COLO668 (cell line): ENCODE results near the gene BNIP1.
A peak's percentile ranks its signal among the peaks of the same experiment; 100 is the strongest.
"Not testable (repeated sequence)": the region's sequence is repeated elsewhere in the genome, so short reads cannot be mapped to it uniquely, and the experiment has no call there.

Experiments used
- DNase-seq: peaks from one replicate; lab custom pipeline; 2025; ENCODE audit not compliant: unreplicated experiment; lab: John Stamatoyannopoulos, UW

BNIP1 gene, protein sequence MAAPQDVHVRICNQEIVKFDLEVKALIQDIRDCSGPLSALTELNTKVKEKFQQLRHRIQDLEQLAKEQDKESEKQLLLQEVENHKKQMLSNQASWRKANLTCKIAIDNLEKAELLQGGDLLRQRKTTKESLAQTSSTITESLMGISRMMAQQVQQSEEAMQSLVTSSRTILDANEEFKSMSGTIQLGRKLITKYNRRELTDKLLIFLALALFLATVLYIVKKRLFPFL

GRCh38 chr5:173144200-173145176 is at the start of gene BNIP1:
Gene BNIP1, plus strand, starts transcription at chr5:173144531. Its CDS starts 15 bp downstream, at chr5:173144546.
- DNase-seq = peak; percentile 97

GRCh38 chr5:173098787-173099186 is 45.5 kb upstream of the BNIP1 start:
- no peak for DNase-seq

- DNase-seq = no peak
These were observed 44.9 kb upstream of the BNIP1 start for GRCh38 chr5:173099461-173099860.

- DNase-seq = no peak
These were observed 43.1 kb upstream of the BNIP1 start for GRCh38 chr5:173101245-173101644.

DNA sequence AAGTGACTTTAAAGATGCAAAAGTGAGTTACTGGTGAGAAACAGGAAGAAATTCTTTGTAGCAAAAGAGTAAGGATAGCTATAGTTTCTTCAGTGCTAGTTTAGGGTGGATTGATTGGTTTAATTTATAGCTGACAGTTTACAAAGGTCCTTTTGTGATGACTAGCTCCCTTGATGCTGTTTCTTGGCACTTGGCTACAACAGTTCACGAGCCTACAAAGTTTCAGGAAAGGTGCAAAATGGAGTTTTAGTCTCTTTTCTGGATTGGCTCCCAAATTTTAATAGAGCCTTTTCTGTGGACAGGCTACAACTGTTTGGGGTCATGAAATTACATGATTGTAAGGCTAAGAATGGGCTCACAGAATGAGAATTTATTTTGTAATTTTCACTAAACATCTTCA is 40.9 kb upstream of the BNIP1 start:
- DNase-seq = no peak

DNA sequence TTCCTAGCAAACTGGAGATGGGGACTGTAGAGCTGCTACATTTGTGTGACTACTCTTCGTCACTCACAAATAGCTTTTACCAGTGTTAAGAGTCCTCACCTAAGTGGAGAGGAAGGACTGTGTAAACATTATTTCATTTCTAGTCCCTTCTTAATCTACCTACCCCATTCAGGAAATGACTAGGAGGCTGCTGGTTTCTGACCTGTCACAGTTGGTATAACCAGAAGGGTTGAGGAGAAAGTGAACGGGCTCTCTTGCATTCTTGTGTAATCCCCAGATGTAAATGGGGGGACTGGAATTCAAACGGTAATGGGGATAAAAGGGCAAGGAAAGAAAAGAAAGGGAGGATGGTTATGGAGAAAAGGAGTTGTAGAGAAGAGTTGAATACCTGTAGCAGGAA is 35.4 kb upstream of the BNIP1 start:
- no peak for DNase-seq

DNA sequence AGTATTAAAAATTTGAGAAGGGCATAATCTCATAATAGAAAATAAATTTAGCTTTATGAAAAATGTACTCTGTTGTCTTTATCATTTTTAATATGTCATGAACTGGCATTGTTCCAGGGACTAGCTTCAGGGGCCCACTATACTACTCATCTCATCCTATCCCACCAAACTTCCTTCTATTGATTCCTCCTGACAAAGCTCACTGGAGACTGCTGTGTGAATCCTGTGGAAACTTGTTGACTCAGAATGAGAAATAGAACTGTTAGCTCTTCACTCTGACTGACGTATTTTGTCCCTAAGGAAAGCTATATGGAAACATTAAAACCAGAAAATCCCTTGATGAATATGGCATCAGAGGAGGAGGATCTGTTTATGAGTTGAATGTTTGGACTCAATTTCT is 29.8 kb upstream of the BNIP1 start:
- DNase-seq = no peak

GRCh38 chr5:173119719-173120118 is 24.6 kb upstream of the BNIP1 start:
- DNase-seq = no peak

- no peak for DNase-seq
These were observed 20.9 kb upstream of the BNIP1 start for GRCh38 chr5:173123416-173123815.

- not testable (repeated sequence) for DNase-seq
These were observed 12.2 kb upstream of the BNIP1 start for GRCh38 chr5:173132166-173132565.

DNA sequence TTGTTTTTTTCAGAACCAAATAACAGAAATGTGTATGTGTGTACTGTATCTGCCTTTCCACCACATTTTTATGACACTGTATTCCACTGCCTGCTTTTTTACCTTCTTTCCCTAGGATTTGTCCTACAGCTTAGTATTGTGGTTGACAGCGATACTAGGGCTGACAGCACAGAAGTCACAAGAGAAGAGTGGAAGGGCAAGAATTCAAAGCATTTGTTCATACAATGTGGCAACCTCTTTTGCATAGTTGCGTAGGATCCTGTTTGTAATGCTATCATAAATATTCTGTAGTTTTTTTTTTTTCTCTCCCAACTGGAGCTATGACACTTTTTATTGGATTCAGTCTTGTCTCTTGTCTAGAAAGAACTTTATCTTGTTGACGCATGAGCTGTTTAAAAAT is 5.6 kb upstream of the BNIP1 start:
- DNase-seq = no peak

DNA sequence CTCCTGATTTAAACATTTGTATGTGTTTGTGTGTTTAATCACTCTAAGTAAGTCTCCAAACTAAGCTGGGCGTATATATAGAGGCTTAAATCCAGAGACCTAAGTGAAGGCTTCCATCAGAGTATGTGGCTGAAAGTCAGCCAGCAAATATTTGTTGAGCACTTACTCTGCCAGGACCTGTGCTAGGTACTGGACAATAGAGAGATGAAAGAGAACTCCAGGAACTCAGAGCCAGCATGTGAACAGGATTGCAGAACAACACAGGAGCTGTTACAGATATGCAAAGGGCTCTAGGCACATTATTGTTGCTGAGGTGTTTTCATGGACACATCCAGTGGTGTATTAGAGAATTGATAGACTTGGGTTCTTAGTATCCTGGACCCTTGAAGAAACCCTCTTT is 4.7 kb upstream of the BNIP1 start:
- DNase-seq = no peak

DNA sequence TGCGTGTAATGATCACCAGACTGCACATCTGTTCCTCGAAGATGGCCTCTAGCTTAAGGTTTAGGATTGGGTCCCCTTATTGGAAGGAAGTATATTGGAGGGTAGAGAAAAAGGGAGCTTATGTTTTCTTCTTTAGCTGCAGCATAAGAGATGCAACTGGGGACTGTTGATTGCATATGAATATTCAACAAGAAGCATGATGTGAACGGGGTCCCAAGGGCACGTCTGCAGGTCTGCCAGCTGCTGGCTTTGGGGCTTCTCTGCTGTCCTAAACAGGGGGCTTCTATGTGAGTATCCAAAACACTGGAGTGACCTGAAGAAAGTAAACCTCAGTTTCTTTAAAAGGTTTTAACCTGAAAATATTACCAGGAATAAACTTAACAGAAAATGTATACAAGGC is 3.6 kb upstream of the BNIP1 start:
- DNase-seq = no peak

DNA sequence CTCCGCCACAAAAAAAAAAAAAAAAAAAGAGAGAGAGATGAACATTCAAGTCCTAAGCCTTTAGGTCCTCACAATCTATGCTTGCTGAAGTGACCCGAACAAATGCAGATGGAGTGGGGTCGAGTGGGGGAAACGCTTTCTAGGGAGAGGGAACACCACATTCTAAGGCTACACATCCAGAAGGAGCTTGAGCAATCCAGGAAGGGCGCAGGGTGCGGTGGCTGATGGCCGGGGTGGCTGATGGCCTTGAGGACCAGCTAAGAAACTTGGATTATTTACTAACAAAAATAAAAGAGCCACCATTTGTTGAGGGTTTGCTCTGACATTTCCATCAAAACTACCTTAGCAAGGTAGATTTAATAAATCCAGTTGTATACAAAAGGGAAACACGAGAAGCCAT is 764 bp upstream of the BNIP1 start:
- no peak for DNase-seq

- DNase-seq = no peak
These were observed 4.0 kb downstream of the BNIP1 start for GRCh38 chr5:173148354-173148753.

DNA sequence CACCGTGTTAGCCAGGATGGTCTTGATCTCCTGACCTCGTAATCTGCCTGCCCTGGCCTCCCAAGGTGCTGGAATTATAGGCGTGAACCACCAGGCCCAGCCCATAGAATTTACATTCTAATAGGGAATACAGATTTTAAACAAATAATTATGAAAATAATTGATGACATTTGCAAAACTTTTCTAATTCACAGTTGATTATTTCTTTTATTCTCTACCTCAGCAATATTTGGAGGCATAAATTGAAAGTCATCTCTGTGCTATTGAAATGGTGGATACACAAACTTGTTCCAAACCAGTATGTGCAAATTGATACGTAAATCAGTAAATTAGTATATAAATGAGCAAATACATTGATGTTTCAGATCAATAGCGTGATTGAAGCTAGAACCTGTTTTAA is 8.2 kb downstream of the BNIP1 start:
- DNase-seq = no peak

DNA sequence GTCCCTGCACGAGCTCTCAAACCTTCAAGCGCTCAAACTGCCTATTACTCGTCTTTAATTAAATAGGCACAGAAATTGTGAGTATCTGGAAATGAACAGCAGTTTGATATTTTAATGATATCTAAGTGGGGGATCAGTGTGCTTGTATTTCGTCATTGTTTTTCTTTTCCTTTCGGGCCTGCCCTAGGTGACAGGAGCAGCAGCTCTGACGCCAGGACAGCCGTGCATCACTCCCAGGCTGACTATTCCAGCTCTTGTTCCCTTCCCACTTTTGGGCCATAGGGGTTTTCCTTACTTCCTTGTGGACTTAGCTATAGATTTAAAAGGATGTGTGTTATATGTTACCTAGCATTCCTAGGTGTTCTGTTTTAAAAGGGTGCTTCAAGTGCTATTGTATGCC is 9.5 kb downstream of the BNIP1 start:
- no peak for DNase-seq

DNA sequence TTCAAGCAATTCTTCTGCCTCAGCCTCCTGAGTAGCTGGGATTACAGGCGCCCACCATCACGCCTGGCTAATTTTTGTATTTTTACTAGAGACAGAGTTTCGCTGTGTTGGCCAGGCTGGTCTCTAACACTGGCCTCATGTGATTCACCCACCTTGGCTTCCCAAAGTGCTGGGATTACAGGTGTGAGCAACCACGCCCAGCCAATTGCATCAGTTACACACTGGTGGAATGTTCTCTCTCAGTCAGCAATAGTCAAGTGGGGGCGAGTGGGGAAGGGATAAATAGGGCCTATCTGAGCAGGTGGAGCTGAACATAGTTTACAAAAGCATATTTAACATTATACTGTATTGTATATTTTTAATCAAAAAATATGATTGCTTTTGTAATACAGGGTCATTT is 10.3 kb downstream of the BNIP1 start:
- DNase-seq = not testable (repeated sequence)

- no peak for DNase-seq
These were observed 11.6 kb downstream of the BNIP1 start for GRCh38 chr5:173155912-173156311.

DNA sequence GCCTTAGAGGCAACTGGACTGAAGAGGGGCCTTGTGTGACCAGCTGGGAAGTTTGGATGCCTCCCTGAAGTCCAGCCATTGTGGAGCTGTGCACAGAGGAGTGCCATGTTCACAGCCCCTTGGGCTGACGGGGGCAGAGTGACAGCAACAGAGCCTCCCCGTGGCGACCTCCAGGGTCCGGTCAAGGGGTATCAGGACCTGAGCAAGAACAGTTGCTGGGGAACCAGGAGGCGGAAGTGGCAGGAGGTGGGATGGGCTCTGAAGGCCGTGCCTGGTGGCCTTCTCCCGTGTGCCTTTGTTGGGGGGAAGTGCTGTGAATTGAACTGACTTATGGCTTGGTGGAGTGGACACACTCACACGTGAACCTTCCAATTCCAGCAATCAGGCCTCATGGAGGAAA is 14.0 kb downstream of the BNIP1 start:
- no peak for DNase-seq

- DNase-seq = no peak
These were observed 14.9 kb downstream of the BNIP1 start for GRCh38 chr5:173159256-173159655.

- DNase-seq = no peak
These were observed 16.8 kb downstream of the BNIP1 start for GRCh38 chr5:173161148-173161547.
